Prostate gland (tissue), 2 donors: Measurements from ENCODE around the gene EXOC2. TPM values are rescaled to one million over a fixed set of nuclear protein-coding genes. Genes with fewer than 3 reads are reported as not detected.

ENCODE experiments used
- DNase-seq: peaks from one replicate; pipeline ENCODE4 v3.0.0-alpha.2; 2019; ENCODE audit warnings: low spot score
- H3K27ac ChIP-seq, 2 donors: fragments of 200-600 bp; sonication (generic); 2 replicates each; pipeline ENCODE4 v1.5.1; 2017 to 2019
- H3K27me3 ChIP-seq: fragments of 200-600 bp; sonication (generic); replicated peaks from 2 replicates; pipeline ENCODE4 v1.5.1; 2019; ENCODE audit not compliant: insufficient read depth
- H3K36me3 ChIP-seq, 2 donors: fragments of 200-600 bp; sonication (generic); 1 replicate in 1 of 2; 2 replicates in 1 of 2; pipeline versions ENCODE4 v1.5.1 to v1.8.1; 2017 to 2019
- H3K4me1 ChIP-seq: fragments of 200-600 bp; sonication (generic); replicated peaks from 2 replicates; pipeline ENCODE4 v1.5.1; 2019
- H3K4me3 ChIP-seq, 2 donors: fragments of 200-600 bp; sonication (generic); 2 replicates each; pipeline ENCODE4 v1.5.1; 2017 to 2019
- H3K9me3 ChIP-seq: fragments of 200-600 bp; sonication (generic); 2 replicates; pipeline ENCODE4 v1.5.1; 2017
- POLR2A ChIP-seq: fragments of 450-650 bp; IDR thresholded peaks from one replicate; pipeline ENCODE4 v1.6.1; 2016; ENCODE audit warnings: antibody characterized with exemption, mild to moderate bottlenecking
- POLR2AphosphoS5 ChIP-seq: sonication (generic); formaldehyde crosslinking; IDR thresholded peaks from one replicate; pipeline ENCODE4 v1.6.1; 2017; ENCODE audit warnings: antibody characterized with exemption
- WGBS: methylation state at CpG from one replicate; pipeline ENCODE4 v1.1.5; 2018; 5-methylcytosine and 5-hydroxymethylcytosine counted together
- intact Hi-C: fragments of 100-400 bp; cut with DNase I; formaldehyde crosslinking; loops from one replicate; pipeline ENCODE4 v1.14.2; 2022
- total RNA-seq, 2 donors: library from RNA; depleted of rRNA; stranded (reverse); fragments of >200 nt; gene quantifications; one replicate each; pipeline ENCODE4 v1.1.0, GENCODE V29; 2016
- TF ChIP-seq, protein P1 (sequence below), 4 experiments: fragments of 200-600 bp in 2 of 4; fragments of 450-650 bp in 2 of 4; sonication (generic) in 2 of 4; IDR thresholded peaks; 1 replicate in 3 of 4; 2 replicates in 1 of 4; pipeline ENCODE4 v1.5.1; 2016 to 2019; ENCODE audit warnings: antibody characterized with exemption in 4 of 4, mild to moderate bottlenecking in 2 of 4, moderate library complexity in 2 of 4

The EXOC2 gene
- total RNA-seq, 2 donors from 2014 or later = 18.2 to 30.8 TPM

DNA sequence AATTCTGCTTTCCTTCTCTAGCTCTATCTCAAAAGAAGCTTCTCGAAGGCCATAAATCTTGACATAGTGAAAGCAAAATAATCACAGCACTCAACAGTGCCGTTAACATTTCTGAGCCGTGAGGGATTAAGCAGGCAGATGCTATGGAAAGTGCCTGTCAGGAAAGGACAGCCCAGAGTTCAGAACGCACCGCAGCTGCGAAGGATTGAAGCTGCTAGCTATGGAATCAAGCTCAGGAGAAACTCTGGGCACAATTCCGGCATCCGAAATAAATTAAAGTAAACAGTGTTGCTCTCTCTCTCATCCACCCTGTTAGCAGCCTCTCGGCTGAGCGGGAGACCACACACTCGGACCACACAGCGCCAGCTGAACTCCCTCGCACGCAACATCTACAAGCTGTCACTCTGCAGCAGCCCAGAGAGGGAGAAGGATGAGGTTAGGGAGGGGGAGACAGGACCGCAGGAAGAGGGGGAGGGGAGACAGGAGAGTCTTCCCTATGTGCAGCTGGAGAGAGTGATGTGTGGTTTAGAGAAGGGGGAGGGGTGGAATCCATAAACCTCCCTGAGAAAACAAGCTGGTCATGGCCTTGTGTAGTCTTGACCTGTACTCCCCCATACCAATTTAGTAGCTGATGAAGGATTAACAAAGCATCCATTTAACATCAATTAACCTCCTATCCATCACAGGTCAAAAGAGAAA, 9.0 kb downstream of the EXOC2 start:
- no peaks in the 10 kb centered on the region for H3K9me3 ChIP-seq
- H3K36me3 ChIP-seq = no peaks in the 10 kb centered on the region
- TF ChIP-seq POLR2A (no peak), POLR2AphosphoS5 (no peak)
- TF ChIP-seq, protein P1, sequence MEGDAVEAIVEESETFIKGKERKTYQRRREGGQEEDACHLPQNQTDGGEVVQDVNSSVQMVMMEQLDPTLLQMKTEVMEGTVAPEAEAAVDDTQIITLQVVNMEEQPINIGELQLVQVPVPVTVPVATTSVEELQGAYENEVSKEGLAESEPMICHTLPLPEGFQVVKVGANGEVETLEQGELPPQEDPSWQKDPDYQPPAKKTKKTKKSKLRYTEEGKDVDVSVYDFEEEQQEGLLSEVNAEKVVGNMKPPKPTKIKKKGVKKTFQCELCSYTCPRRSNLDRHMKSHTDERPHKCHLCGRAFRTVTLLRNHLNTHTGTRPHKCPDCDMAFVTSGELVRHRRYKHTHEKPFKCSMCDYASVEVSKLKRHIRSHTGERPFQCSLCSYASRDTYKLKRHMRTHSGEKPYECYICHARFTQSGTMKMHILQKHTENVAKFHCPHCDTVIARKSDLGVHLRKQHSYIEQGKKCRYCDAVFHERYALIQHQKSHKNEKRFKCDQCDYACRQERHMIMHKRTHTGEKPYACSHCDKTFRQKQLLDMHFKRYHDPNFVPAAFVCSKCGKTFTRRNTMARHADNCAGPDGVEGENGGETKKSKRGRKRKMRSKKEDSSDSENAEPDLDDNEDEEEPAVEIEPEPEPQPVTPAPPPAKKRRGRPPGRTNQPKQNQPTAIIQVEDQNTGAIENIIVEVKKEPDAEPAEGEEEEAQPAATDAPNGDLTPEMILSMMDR (IDR thresholded peaks at IDR 0.05) = no peak
- intact Hi-C loops = no loop called here
- WGBS = 26% methylated on average over 15 of the region's 15 CpGs
- no peak overlapping the region for H3K4me3 ChIP-seq
- no peak overlapping the region for H3K27ac ChIP-seq
- no peak for DNase-seq
- no peaks in the 10 kb centered on the region for H3K4me1 ChIP-seq
- no peaks in the 10 kb centered on the region for H3K27me3 ChIP-seq

DNA sequence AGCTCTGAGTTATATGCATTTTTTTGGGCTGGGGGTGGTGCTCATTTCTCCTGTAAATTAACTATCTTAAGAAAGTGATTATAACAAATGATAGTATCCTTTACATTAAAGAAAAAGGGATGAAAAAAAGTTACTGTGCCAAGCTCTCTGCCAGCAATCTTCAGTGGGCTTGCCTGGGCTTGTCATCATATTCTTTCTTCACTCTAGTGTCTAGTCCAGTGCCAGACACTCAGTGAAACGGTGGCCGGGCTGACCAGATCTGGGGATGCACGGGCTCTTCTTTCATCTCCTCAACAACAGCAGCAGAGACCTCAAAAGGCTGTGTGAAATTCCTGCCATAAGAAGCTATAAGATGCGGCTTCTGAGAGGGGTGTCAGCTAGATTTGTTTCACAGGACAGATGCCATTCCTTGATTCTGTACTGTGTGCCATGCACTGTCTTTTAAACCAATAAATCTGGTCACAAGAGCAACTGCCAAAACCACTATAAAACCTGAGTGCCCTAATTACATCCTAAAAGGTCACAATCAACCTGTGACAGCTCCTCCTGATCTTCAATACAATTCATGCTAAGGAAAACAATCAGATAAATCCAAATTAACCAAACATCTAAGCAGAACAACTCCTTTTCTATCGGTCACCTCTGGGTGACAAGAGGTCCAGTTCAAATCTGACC, 12.1 kb downstream of the EXOC2 start:
- no peak overlapping the region for H3K27ac ChIP-seq
- H3K4me3 ChIP-seq = no peak overlapping the region
- no peaks in the 10 kb centered on the region for H3K9me3 ChIP-seq
- H3K27me3 ChIP-seq = no peaks in the 10 kb centered on the region
- intact Hi-C loops = no loop called here
- TF ChIP-seq POLR2AphosphoS5 = no peak
- no peaks in the 10 kb centered on the region for H3K4me1 ChIP-seq
- no peak for DNase-seq
- WGBS = 50% methylated on average over 5 of the region's 5 CpGs
- H3K36me3 ChIP-seq = no peaks in the 10 kb centered on the region

DNA sequence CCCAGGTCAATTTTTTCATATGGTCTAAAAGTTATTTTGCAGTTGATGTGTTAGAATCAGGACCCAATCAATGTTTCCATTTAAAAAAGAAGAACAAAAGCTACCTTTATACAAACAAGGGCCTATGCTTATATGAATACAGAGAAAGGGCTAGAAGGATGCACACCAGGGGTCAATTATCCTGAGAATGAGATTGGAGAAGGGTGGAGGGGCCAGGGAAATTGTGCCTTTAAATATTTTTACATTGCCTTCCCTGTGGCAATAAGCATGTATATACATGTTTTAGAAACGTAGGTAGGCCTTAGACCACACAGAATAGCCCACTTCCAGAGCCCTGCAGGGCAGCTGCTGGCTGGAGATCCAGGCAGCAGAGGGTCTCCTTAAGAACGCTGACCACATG, 12.7 kb downstream of the EXOC2 start:
- no peaks in the 10 kb centered on the region for H3K4me1 ChIP-seq
- intact Hi-C loops = no loop called here
- DNase-seq = no peak
- TF ChIP-seq POLR2AphosphoS5 (no peak), POLR2A (no peak)
- TF ChIP-seq, protein P1 (IDR thresholded peaks at IDR 0.05) = no peak
- H3K9me3 ChIP-seq = no peaks in the 10 kb centered on the region
- H3K27ac ChIP-seq = no peak overlapping the region
- no peaks in the 10 kb centered on the region for H3K27me3 ChIP-seq
- 36% methylated on average over 2 of the region's 2 CpGs for WGBS
- no peaks in the 10 kb centered on the region for H3K36me3 ChIP-seq
- H3K4me3 ChIP-seq = no peak overlapping the region

DNA sequence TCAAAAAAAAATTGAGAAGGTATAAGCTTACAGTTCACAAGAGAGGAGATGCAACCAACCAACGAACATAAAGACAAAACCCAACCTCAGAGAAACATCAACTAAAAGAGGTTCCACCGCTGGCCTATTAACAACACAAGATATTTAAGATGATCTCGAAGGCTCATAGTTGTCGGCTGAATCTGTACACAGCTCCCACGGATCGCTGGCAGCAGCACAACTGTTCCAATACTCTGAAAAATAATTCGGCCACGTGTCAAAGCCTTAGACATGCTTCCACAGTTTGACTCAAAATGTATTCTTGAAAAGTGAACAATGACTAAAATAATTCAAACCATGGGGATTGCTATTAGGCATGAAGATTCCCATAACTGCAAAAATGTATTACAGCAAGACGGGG, 13.7 kb downstream of the EXOC2 start:
- no peaks in the 10 kb centered on the region for H3K4me1 ChIP-seq
- no peak for DNase-seq
- TF ChIP-seq POLR2AphosphoS5 = no peak
- TF ChIP-seq, protein P1 (IDR thresholded peaks at IDR 0.05) = no peak
- TF ChIP-seq POLR2A = no peak

DNA sequence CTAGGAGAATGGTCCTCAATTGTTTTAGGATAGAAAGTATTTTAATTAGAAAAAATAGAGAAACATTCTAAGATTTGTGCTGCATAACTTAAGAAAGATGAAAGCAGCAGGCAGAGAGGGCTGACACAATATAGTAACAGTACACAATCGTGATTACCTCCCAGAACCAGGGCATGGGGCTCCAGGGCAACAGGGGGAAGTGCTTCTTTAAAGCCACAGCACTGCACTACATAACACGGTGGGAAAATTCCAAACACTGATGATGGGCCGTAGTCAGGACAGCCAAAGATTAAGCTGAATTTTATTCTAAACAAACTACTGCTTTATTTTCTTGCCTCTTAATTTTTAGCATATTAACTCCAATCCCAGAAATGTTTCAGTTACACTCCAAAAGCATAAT, 14.4 kb downstream of the EXOC2 start:
- intact Hi-C loops = no loop called here
- no peaks in the 10 kb centered on the region for H3K4me1 ChIP-seq
- 68% methylated on average over 3 of the region's 3 CpGs for WGBS
- TF ChIP-seq POLR2AphosphoS5 (no peak), POLR2A (no peak)
- TF ChIP-seq, protein P1 (IDR thresholded peaks at IDR 0.05) = no peak
- H3K27ac ChIP-seq = no peak overlapping the region
- no peaks in the 10 kb centered on the region for H3K27me3 ChIP-seq
- H3K36me3 ChIP-seq = no peaks in the 10 kb centered on the region
- no peak for DNase-seq
- no peaks in the 10 kb centered on the region for H3K9me3 ChIP-seq
- no peak overlapping the region for H3K4me3 ChIP-seq

More for the DNA sequence above, 13.7 kb downstream of the EXOC2 start:
- H3K9me3 ChIP-seq = no peaks in the 10 kb centered on the region
- H3K4me3 ChIP-seq = no peak overlapping the region
- no peaks in the 10 kb centered on the region for H3K36me3 ChIP-seq
- 77% methylated on average over 9 of the region's 9 CpGs for WGBS
- intact Hi-C loops = no loop called here
- H3K27me3 ChIP-seq = no peaks in the 10 kb centered on the region
- H3K27ac ChIP-seq = no peak overlapping the region
